Measurements from ENCODE around the gene PKDCC. TPM values are rescaled to one million over a fixed set of nuclear protein-coding genes. Genes with fewer than 3 reads are reported as not detected.

The PKDCC gene
- total and polyA plus RNA-seq, 2 of the 13 experiments (the other 11 are each of a cell fraction or from before 2014, with no cell fraction given): 52.6 to 58.8 TPM

- TF ChIP-seq NBN (conservative IDR thresholded peaks at IDR 0.05) (0 out of 2 replicates have a peak, but pooled peaks have one; percentile 65), ZNF547 (CRISPR knock-in tag; IDR thresholded peaks at IDR 0.05) (no peak), ZNF75D (CRISPR knock-in tag; IDR thresholded peaks at IDR 0.05; ENCODE audit: borderline replicate concordance) (no peak), TOE1 (CRISPR knock-in tag; IDR thresholded peaks at IDR 0.05) (no peak), NR2C2 (CRISPR knock-in tag; IDR thresholded peaks at IDR 0.05; ENCODE audit: borderline replicate concordance) (no peak), ZNF33B (CRISPR knock-in tag; IDR thresholded peaks at IDR 0.05) (no peak), ZNF263 (CRISPR knock-in tag; IDR thresholded peaks at IDR 0.05) (no peak), RELA (CRISPR knock-in tag; IDR thresholded peaks at IDR 0.05) (no peak), ZNF790 (CRISPR knock-in tag; IDR thresholded peaks at IDR 0.05; ENCODE audit: borderline replicate concordance) (no peak), KMT2B (CRISPR knock-in tag; IDR thresholded peaks at IDR 0.05) (no peak), POLR2AphosphoS5 (IDR thresholded peaks at IDR 0.05; ENCODE audit: low read depth, low read length) (no peak), NPAS2 (CRISPR knock-in tag; IDR thresholded peaks at IDR 0.05; ENCODE audit: borderline replicate concordance) (no peak), RFX1 (IDR thresholded peaks at IDR 0.05) (no peak)
- TF ChIP-seq, protein P1, sequence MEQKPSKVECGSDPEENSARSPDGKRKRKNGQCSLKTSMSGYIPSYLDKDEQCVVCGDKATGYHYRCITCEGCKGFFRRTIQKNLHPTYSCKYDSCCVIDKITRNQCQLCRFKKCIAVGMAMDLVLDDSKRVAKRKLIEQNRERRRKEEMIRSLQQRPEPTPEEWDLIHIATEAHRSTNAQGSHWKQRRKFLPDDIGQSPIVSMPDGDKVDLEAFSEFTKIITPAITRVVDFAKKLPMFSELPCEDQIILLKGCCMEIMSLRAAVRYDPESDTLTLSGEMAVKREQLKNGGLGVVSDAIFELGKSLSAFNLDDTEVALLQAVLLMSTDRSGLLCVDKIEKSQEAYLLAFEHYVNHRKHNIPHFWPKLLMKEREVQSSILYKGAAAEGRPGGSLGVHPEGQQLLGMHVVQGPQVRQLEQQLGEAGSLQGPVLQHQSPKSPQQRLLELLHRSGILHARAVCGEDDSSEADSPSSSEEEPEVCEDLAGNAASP (CRISPR knock-in tag; IDR thresholded peaks at IDR 0.05; ENCODE audit: borderline replicate concordance): no peak
- TF ChIP-seq, protein P2, sequence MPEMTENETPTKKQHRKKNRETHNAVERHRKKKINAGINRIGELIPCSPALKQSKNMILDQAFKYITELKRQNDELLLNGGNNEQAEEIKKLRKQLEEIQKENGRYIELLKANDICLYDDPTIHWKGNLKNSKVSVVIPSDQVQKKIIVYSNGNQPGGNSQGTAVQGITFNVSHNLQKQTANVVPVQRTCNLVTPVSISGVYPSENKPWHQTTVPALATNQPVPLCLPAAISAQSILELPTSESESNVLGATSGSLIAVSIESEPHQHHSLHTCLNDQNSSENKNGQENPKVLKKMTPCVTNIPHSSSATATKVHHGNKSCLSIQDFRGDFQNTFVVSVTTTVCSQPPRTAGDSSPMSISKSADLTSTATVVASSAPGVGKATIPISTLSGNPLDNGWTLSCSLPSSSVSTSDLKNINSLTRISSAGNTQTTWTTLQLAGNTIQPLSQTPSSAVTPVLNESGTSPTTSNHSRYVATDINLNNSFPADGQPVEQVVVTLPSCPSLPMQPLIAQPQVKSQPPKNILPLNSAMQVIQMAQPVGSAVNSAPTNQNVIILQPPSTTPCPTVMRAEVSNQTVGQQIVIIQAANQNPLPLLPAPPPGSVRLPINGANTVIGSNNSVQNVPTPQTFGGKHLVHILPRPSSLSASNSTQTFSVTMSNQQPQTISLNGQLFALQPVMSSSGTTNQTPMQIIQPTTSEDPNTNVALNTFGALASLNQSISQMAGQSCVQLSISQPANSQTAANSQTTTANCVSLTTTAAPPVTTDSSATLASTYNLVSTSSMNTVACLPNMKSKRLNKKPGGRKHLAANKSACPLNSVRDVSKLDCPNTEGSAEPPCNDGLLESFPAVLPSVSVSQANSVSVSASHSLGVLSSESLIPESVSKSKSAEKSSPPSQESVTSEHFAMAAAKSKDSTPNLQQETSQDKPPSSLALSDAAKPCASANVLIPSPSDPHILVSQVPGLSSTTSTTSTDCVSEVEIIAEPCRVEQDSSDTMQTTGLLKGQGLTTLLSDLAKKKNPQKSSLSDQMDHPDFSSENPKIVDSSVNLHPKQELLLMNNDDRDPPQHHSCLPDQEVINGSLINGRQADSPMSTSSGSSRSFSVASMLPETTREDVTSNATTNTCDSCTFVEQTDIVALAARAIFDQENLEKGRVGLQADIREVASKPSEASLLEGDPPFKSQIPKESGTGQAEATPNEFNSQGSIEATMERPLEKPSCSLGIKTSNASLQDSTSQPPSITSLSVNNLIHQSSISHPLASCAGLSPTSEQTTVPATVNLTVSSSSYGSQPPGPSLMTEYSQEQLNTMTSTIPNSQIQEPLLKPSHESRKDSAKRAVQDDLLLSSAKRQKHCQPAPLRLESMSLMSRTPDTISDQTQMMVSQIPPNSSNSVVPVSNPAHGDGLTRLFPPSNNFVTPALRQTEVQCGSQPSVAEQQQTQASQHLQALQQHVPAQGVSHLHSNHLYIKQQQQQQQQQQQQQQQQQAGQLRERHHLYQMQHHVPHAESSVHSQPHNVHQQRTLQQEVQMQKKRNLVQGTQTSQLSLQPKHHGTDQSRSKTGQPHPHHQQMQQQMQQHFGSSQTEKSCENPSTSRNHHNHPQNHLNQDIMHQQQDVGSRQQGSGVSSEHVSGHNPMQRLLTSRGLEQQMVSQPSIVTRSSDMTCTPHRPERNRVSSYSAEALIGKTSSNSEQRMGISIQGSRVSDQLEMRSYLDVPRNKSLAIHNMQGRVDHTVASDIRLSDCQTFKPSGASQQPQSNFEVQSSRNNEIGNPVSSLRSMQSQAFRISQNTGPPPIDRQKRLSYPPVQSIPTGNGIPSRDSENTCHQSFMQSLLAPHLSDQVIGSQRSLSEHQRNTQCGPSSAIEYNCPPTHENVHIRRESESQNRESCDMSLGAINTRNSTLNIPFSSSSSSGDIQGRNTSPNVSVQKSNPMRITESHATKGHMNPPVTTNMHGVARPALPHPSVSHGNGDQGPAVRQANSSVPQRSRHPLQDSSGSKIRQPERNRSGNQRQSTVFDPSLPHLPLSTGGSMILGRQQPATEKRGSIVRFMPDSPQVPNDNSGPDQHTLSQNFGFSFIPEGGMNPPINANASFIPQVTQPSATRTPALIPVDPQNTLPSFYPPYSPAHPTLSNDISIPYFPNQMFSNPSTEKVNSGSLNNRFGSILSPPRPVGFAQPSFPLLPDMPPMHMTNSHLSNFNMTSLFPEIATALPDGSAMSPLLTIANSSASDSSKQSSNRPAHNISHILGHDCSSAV (CRISPR knock-in tag; IDR thresholded peaks at IDR 0.05; ENCODE audit: borderline replicate concordance): no peak
- TF ChIP-seq, protein P3, sequence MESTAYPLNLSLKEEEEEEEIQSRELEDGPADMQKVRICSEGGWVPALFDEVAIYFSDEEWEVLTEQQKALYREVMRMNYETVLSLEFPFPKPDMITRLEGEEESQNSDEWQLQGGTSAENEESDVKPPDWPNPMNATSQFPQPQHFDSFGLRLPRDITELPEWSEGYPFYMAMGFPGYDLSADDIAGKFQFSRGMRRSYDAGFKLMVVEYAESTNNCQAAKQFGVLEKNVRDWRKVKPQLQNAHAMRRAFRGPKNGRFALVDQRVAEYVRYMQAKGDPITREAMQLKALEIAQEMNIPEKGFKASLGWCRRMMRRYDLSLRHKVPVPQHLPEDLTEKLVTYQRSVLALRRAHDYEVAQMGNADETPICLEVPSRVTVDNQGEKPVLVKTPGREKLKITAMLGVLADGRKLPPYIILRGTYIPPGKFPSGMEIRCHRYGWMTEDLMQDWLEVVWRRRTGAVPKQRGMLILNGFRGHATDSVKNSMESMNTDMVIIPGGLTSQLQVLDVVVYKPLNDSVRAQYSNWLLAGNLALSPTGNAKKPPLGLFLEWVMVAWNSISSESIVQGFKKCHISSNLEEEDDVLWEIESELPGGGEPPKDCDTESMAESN (CRISPR knock-in tag; conservative IDR thresholded peaks at IDR 0.05): no peak
These were observed 59.6 kb downstream of the PKDCC start (continued) for GRCh38 chr2:42107249-42108042.

All from HepG2 (cell line).